ENCODE measurements around the gene OSGIN1.

OSGIN1 gene

DNA sequence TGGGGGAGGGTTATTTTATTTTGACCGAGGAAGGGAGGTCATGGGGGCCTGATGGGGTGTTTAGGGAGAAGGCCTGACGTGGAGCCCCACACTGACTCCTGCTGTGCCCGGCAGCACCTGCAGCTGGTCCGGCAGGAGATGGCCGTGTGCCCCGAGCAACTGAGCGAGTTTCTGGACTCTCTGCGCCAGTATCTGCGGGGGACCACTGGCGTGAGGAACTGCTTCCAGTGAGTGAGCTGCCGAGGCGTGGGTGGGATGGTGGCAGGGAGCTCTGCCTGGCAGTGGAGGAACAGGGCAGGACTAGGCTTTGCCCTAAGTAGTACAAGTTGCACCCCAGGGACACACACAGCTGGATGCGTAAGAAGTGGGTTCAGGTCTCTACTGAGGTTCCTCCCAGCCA, 45.1 kb downstream of the OSGIN1 start:
- Histone ChIP-seq H3K4me3 (no peak overlapping the region), H3K27ac (no peak overlapping the region)
- no peak for DNase-seq (ENCODE audit: low spot score)
- TF ChIP-seq, protein P1, sequence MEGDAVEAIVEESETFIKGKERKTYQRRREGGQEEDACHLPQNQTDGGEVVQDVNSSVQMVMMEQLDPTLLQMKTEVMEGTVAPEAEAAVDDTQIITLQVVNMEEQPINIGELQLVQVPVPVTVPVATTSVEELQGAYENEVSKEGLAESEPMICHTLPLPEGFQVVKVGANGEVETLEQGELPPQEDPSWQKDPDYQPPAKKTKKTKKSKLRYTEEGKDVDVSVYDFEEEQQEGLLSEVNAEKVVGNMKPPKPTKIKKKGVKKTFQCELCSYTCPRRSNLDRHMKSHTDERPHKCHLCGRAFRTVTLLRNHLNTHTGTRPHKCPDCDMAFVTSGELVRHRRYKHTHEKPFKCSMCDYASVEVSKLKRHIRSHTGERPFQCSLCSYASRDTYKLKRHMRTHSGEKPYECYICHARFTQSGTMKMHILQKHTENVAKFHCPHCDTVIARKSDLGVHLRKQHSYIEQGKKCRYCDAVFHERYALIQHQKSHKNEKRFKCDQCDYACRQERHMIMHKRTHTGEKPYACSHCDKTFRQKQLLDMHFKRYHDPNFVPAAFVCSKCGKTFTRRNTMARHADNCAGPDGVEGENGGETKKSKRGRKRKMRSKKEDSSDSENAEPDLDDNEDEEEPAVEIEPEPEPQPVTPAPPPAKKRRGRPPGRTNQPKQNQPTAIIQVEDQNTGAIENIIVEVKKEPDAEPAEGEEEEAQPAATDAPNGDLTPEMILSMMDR (IDR thresholded peaks at IDR 0.05): no peak

DNA sequence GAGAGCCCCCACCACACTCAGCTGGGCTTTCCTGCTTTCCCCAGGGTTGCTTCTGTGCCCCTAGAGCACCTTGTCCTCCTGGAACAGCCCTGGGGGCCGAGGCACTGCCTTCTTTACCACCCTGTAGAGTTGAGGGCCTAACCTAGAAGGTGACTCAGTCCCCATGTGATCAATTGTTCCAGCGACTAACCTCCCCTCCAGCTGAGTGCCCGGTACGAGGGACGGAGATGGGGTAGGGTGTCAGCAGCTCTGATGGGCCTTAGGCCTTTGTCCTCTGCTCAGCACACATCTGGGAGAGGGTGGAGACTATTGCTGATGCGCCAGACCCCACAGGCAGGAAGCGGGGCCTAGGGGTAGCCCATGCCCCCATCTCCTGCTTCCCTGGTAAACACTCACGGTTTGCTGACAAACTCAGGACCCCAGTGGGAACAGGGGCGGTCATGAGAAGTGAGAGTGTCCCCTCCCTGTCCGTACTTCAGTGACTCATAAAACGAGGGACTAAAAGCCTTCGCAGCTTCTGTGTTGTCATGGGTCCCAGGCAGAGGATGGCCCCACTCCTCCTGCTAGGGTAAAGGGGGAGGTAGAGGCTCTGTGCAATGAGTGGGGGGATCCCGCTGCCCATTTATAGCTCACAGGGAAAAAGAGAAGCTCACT, 48.1 kb downstream of the OSGIN1 start:
- TF ChIP-seq, protein P1 (IDR thresholded peaks at IDR 0.05): no peak
- DNase-seq (ENCODE audit: low spot score): no peak
- Histone ChIP-seq H3K27ac (no peak overlapping the region), H3K4me3 (no peak overlapping the region)

DNA sequence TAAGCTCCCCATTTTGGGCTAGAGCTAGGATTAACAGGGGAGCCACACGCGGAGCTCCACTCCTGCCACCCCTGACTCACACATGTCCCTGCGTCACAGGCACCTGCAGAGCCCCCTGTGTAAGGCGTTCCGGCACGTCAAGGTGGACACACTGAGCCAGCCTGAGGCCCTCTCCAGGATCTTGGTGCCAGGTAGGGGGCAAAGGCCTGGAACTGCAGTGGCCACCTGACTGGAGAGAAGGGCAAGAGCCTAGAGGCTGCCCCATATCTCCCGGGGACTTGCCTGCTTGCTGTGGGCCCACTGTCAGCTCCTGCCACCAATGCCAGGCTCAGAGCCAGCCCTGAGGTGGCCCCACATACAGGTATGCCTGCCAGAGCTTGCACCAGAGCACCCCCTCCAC, 48.7 kb downstream of the OSGIN1 start:
- TF ChIP-seq, protein P1 (IDR thresholded peaks at IDR 0.05): no peak
- H3K4me3 ChIP-seq: no peak overlapping the region
- H3K27ac ChIP-seq: no peak overlapping the region
- no peak for DNase-seq (ENCODE audit: low spot score)

DNA sequence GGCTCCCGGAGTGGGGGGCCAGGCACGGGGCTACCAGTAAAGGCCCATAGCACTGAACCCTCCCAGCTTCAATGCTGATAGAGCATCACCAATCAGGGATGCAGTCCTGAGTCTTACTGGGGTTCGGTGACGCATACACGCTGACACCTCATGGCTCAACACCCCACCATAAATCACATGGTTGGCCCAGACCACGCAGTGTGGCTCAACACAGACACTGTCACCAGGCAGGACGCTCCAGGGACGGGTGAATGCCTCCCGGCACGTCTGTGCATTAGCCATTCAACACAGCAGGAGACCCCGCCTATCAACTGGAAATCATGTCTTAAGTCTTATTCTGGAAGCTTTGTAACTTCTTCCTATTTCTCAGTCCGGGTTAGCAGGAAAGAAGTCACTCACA, 50.0 kb downstream of the OSGIN1 start:
- Histone ChIP-seq H3K4me3 (no peak overlapping the region), H3K27ac (no peak overlapping the region)
- DNase-seq (ENCODE audit: low spot score): no peak
- TF ChIP-seq, protein P1 (IDR thresholded peaks at IDR 0.05): no peak

DNA sequence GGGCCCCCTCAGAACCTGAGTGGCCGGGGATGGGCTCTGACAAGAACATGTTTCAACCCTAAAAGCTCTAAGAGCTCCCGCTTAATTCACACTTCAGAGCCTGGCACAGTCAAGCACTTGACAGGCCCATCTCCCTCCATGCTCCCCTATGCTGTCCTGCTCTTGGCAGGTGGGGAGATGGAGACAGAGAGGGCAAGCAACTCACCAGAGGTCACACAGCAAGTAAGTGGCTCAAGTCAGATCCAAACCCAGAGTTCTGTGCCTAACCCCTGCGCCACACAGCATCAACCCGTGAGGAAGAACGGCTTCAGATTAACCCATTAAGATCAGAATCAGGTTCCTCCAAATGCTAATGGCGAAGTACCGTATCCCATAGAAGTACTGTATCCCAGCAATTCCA, 51.4 kb downstream of the OSGIN1 start:
- DNase-seq (ENCODE audit: low spot score): no peak
- Histone ChIP-seq H3K27ac (no peak overlapping the region), H3K4me3 (no peak overlapping the region)
- TF ChIP-seq, protein P1 (IDR thresholded peaks at IDR 0.05): no peak

DNA sequence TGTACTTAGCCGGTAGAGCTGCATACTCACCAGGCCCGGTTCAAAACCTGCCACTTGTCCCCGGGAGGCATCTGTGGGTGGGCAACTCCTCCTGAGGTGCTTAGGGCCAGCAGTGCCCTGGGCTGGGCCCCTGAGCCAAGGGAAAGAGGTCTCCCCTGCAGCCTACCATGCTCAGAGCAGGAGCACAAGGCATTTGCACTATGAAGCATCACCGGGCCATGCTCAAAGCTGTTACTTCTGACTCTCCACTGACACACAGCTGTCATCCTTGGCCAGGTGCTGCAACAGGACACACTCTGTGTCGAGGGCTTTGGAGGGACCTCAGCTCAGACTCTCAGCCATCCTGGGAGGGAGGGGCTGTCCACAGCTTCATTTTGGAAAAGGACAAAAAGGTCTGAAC, 52.4 kb downstream of the OSGIN1 start:
- no peak overlapping the region for H3K27ac ChIP-seq
- TF ChIP-seq, protein P1 (IDR thresholded peaks at IDR 0.05): no peak

DNA sequence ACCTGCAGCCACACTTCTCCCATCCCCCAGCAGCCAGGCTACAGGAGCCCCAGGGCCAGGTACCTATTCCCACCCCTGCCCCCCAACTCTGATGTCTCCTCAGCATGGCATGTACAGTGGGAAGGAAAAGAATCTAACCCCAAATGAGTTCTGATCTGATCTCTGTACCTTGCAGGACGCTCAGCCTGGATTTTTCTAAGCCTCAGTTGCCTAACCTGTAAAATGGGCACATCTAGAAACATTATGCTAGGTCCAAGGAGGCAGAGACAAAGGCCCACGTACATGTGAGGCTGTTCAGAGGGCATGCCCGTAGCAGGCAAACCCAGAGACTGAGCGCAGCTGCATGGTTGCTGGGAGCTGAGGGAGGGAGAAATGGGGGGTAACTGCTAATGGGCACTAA, 54.5 kb downstream of the OSGIN1 start:
- Histone ChIP-seq H3K4me3 (no peak overlapping the region), H3K27ac (no peak overlapping the region)
- TF ChIP-seq, protein P1 (IDR thresholded peaks at IDR 0.05): no peak
- DNase-seq (ENCODE audit: low spot score): no peak

More for the DNA sequence above, 52.4 kb downstream of the OSGIN1 start:
- DNase-seq (ENCODE audit: low spot score): no peak
- H3K4me3 ChIP-seq: no peak overlapping the region
